ENCODE data around the gene SRD5A1. TPM values are rescaled to one million over a fixed set of nuclear protein-coding genes. Genes with fewer than 3 reads are reported as not detected.
A peak's percentile ranks its signal among the peaks of the same experiment; 100 is the strongest.

SRD5A1 gene
- total RNA-seq, 1 experiment from 2014 or later = 39.6 TPM

DNA sequence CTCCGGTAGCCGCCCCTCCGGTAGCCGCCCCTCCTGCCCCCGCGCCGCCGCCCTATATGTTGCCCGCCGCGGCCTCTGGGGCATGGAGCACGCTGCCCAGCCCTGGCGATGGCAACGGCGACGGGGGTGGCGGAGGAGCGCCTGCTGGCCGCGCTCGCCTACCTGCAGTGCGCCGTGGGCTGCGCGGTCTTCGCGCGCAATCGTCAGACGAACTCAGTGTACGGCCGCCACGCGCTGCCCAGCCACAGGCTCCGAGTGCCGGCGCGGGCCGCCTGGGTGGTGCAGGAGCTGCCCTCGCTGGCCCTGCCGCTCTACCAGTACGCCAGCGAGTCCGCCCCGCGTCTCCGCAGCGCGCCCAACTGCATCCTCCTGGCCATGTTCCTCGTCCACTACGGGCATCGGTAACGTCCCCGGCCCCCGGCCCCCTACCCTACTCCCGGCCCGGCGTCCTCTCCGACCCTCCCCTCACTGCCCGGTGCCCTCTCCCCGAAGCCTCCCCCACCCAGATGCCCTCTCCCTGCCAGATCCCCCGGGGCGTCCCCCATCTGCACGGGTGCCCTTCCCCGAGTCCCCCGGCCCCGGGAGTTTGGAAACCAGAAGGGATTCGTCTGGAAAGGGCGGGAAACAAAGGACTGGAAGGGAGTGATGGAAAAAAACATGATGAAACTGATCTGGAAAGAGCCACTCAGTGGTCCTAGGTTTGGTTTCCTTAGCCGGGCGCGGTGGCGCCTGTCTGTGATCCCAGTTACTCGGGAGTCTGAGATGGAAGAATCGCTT, 417 bp downstream of the SRD5A1 start:
- H3K9me2 ChIP-seq (replicated peaks; ENCODE audit: low read length) = no peaks in the 10 kb centered on the region
- BruUV-seq (replicated peaks) = no TSS peak
- H3F3A ChIP-seq (ENCODE audit: low read length, unreplicated experiment) = no peaks in the 10 kb centered on the region
- no peaks in the 10 kb centered on the region for H3K9me3 ChIP-seq (ENCODE audit: low read length)
- H3K79me2 ChIP-seq (ENCODE audit: low read length) = peaks cover 94% of the 10 kb centered on the region
- H3K4me2 ChIP-seq (ENCODE audit: low read length) = peak overlapping the region; percentile 84
- H3K27ac ChIP-seq (ENCODE audit: low read length) = peak overlapping the region; percentile 79; the same call in 1 of the 2 replicates
- peak overlapping the region; percentile 77 for H3K4me3 ChIP-seq (ENCODE audit: low read length)
- H3K9ac ChIP-seq (ENCODE audit: low read length) = peak overlapping the region; percentile 91
- H3K27me3 ChIP-seq (ENCODE audit: low read length) = no peaks in the 10 kb centered on the region
- DNase-seq = peak; percentile 50
- ChIA-PET CTCF (interaction anchor here (0.6 kb wide), 1 partner anchor 112 kb away, joined by 3 read pairs; no protein-coding TSS in a partner anchor), POLR2A (ENCODE audit: unreplicated experiment) (interaction anchor here (0.7 kb wide), 1 partner anchor 133 kb away, joined by 3 read pairs; no protein-coding TSS in a partner anchor)
- peak overlapping the region; percentile 84 for H2AFZ ChIP-seq (ENCODE audit: low read length)
- TF ChIP-seq EZH2phosphoT487 (IDR thresholded peaks at IDR 0.05; ENCODE audit: borderline replicate concordance, low read length) = no peak
- TF ChIP-seq, protein P1, sequence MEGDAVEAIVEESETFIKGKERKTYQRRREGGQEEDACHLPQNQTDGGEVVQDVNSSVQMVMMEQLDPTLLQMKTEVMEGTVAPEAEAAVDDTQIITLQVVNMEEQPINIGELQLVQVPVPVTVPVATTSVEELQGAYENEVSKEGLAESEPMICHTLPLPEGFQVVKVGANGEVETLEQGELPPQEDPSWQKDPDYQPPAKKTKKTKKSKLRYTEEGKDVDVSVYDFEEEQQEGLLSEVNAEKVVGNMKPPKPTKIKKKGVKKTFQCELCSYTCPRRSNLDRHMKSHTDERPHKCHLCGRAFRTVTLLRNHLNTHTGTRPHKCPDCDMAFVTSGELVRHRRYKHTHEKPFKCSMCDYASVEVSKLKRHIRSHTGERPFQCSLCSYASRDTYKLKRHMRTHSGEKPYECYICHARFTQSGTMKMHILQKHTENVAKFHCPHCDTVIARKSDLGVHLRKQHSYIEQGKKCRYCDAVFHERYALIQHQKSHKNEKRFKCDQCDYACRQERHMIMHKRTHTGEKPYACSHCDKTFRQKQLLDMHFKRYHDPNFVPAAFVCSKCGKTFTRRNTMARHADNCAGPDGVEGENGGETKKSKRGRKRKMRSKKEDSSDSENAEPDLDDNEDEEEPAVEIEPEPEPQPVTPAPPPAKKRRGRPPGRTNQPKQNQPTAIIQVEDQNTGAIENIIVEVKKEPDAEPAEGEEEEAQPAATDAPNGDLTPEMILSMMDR (conservative IDR thresholded peaks at IDR 0.05; ENCODE audit: low read depth, low read length) = no peak
- no peak for TF ChIP-seq EZH2 (IDR thresholded peaks at IDR 0.05; ENCODE audit: low read length, unreplicated experiment)
- peak; percentile 57 for ATAC-seq
- H3K4me1 ChIP-seq (ENCODE audit: insufficient read depth, low read length) = peaks cover 25% of the 10 kb centered on the region
- H3K36me3 ChIP-seq (ENCODE audit: low read depth, low read length) = peaks cover 32% of the 10 kb centered on the region
- H4K20me1 ChIP-seq (ENCODE audit: low read length) = peaks cover 42% of the 10 kb centered on the region
- intact Hi-C loops (cut with micrococcal nuclease) = loop anchor here (1.0 to 2.0 kb wide), 3 partner anchors 71 to 112 kb away; partner anchors contain the start of gene TENT4A

DNA sequence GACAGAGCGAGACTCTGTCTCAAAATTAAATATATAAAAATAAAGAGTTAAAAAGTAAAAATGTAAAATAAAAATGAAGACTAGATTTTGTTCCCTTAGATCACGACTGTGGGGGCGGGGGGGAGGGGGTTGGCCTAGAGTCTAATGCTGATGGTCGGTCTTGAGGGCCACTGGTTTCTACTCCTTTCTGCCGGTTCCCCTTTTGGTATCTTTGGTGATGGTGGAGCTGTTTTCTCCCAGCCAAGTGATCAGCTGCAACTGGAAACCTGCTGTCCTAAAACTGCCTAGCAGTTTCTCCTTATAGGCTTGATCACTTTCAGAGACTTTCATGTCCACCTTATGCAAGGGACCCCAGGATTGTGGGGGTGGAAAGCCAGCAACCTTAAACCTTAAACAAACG, 1.1 kb downstream of the SRD5A1 start:
- H3K4me1 ChIP-seq (ENCODE audit: insufficient read depth, low read length) = peaks cover 25% of the 10 kb centered on the region
- ATAC-seq (no peak), DNase-seq (peak; percentile 50)
- BruUV-seq (replicated peaks) = no TSS peak
- peaks cover 26% of the 10 kb centered on the region for H3K36me3 ChIP-seq (ENCODE audit: low read depth, low read length)
- CTCF ChIA-PET = interaction anchor here (0.6 kb wide), 1 partner anchor 111 kb away, joined by 3 read pairs; no protein-coding TSS in a partner anchor
- H3K9me2 ChIP-seq (replicated peaks; ENCODE audit: low read length) = no peaks in the 10 kb centered on the region
- no peak for TF ChIP-seq EZH2phosphoT487 (IDR thresholded peaks at IDR 0.05; ENCODE audit: borderline replicate concordance, low read length)
- TF ChIP-seq, protein P1 (conservative IDR thresholded peaks at IDR 0.05; ENCODE audit: low read depth, low read length) = no peak
- TF ChIP-seq EZH2 (IDR thresholded peaks at IDR 0.05; ENCODE audit: low read length, unreplicated experiment) = no peak
- H3K9ac ChIP-seq (ENCODE audit: low read length) = peak overlapping the region; percentile 91; the same call in 1 of the 2 replicates
- peak overlapping the region; percentile 77 for H3K4me3 ChIP-seq (ENCODE audit: low read length)
- H3K27ac ChIP-seq (ENCODE audit: low read length) = no peak overlapping the region
- intact Hi-C loops (cut with micrococcal nuclease) = no loop called here
- peaks cover 36% of the 10 kb centered on the region for H4K20me1 ChIP-seq (ENCODE audit: low read length)
- peak overlapping the region; percentile 84 for H3K4me2 ChIP-seq (ENCODE audit: low read length)
- no peaks in the 10 kb centered on the region for H3K9me3 ChIP-seq (ENCODE audit: low read length)
- H2AFZ ChIP-seq (ENCODE audit: low read length) = no peak overlapping the region
- H3K27me3 ChIP-seq (ENCODE audit: low read length) = no peaks in the 10 kb centered on the region
- POLR2A ChIA-PET (ENCODE audit: unreplicated experiment) = no interaction called here
- H3K79me2 ChIP-seq (ENCODE audit: low read length) = peaks cover 93% of the 10 kb centered on the region
- H3F3A ChIP-seq (ENCODE audit: low read length, unreplicated experiment) = no peaks in the 10 kb centered on the region
